NCI-H1417 treated with DMSO at 0.1 percent for 48 hours (cell line): ENCODE data around the gene IL9R.
"Not testable (repeated sequence)": the region's sequence is repeated elsewhere in the genome, so short reads cannot be mapped to it uniquely, and the experiment has no call there.

Experiments used
- DNase-seq: peaks from one replicate; lab custom pipeline; 2025; lab: John Stamatoyannopoulos, UW

Gene IL9R

DNA sequence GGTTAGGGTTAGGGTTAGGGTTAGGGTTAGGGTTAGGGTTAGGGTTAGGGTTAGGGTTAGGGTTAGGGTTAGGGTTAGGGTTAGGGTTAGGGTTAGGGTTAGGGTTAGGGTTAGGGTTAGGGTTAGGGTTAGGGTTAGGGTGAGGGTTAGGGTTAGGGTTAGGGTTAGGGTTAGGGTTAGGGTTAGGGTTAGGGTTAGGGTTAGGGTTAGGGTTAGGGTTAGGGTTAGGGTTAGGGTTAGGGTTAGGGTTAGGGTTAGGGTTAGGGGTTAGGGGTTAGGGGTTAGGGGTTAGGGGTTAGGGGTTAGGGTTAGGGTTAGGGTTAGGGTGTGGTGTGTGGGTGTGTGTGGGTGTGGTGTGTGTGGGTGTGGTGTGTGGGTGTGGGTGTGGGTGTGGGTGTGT is 33.0 kb downstream of the IL9R start:
- DNase-seq = not testable (repeated sequence)
